HCT116 (cell line): ENCODE measurements around the gene MLLT3. TPM values are rescaled to one million over a fixed set of nuclear protein-coding genes. Genes with fewer than 3 reads are reported as not detected.

Experiments used
- ATAC-seq: fragments of 200-7000 bp; cut with Tn5 transposase; 2 replicates; pipeline ENCODE4 v1.9.1; 2020; ENCODE audit warnings: mild to moderate bottlenecking, moderate library complexity
- BruUV-seq: library from RNA; stranded (reverse); fragments of 400-500 nt; replicated peaks from 2 replicates; lab custom pipeline; 2021; lab: Mats Ljungman, UMichigan
- CTCF ChIA-PET: fragments of 300-600 bp; sonication (Branson Sonifier 250); formaldehyde crosslinking; loops from one replicate; lab custom pipeline; 2021; ENCODE audit warnings: antibody characterized with exemption; lab: Charles Lee
- POLR2A ChIA-PET: fragments of 300-600, 350-600 bp; sonication (Branson Sonifier 250); formaldehyde crosslinking; loops from one replicate; lab custom pipeline; 2021; ENCODE audit warnings: antibody characterized with exemption; lab: Charles Lee
- RAD21 ChIA-PET, 2 experiments: fragments of 300-600 bp; sonication (Branson Sonifier 250); formaldehyde crosslinking; loops; one replicate each; lab custom pipeline; 2023; ENCODE audit warnings: low total read pairs in 2 of 2; ENCODE audit not compliant: uncharacterized antibody in 2 of 2, unreplicated experiment in 2 of 2, low non-redundant PET in 1 of 2; lab: Charles Lee
- DNase-seq: peaks from one replicate; pipeline ENCODE4 v3.0.0-alpha.2; 2010; ENCODE audit warnings: low read depth, low spot score
- H2AFZ ChIP-seq: fragments of 200-600 bp; shearing (Covaris generic), sonication (generic); 2 replicates; pipeline ENCODE4 v1.6.1; 2017; ENCODE audit warnings: low read depth, mixed run types, mixed read lengths, antibody characterized with exemption, low read length; ENCODE audit not compliant: poor library complexity, severe bottlenecking
- H3K27ac ChIP-seq: 2 replicates; pipeline ENCODE4 v1.5.1; 2012; ENCODE audit warnings: low read depth, low read length
- H3K27me3 ChIP-seq: fragments of 200-600 bp; sonication (generic); 2 replicates; pipeline ENCODE4 v1.6.1; 2016; ENCODE audit warnings: mixed run types, low read length, mixed read lengths; ENCODE audit not compliant: insufficient read depth
- H3K36me3 ChIP-seq, 2 experiments: fragments of 200-500 bp in 1 of 2; fragments of 200-600 bp in 1 of 2; sonication (Bioruptor generic) in 1 of 2; sonication (generic) in 1 of 2; 2 replicates each; pipeline versions ENCODE4 v1.5.1 to v1.6.1; 2014 to 2016; ENCODE audit warnings: low read length in 2 of 2, inconsistent platforms in 1 of 2, mixed read lengths in 1 of 2, mixed run types in 1 of 2; ENCODE audit not compliant: insufficient read depth in 2 of 2, control insufficient read depth in 1 of 2
- H3K4me1 ChIP-seq, 2 experiments: fragments of 200-600 bp in 1 of 2; sonication (generic) in 1 of 2; 2 replicates each; pipeline versions ENCODE4 v1.5.1 to v1.6.1; 2012 to 2017; ENCODE audit warnings: low read length in 2 of 2, inconsistent platforms in 1 of 2, mild to moderate bottlenecking in 1 of 2, mixed read lengths in 1 of 2, mixed run types in 1 of 2, moderate library complexity in 1 of 2; ENCODE audit not compliant: insufficient read depth in 2 of 2, control insufficient read depth in 1 of 2
- H3K4me2 ChIP-seq: fragments of 200-600 bp; sonication (generic); 2 replicates; pipeline ENCODE4 v1.6.1; 2017; ENCODE audit warnings: mixed run types, low read length, mixed read lengths
- H3K4me3 ChIP-seq, 2 experiments: fragments of 200-600 bp in 1 of 2; sonication (generic) in 1 of 2; replicated peaks in 1 of 2; 2 replicates each; pipeline ENCODE4 v1.5.1; 2011 to 2016; ENCODE audit warnings: low read length in 2 of 2, control low read depth in 1 of 2, low read depth in 1 of 2, mild to moderate bottlenecking in 1 of 2, mixed read lengths in 1 of 2, mixed run types in 1 of 2
- H3K79me2 ChIP-seq: fragments of 200-600 bp; sonication (generic); 2 replicates; pipeline ENCODE4 v1.6.1; 2017; ENCODE audit warnings: mild to moderate bottlenecking, mixed run types, low read length, moderate library complexity, mixed read lengths; ENCODE audit not compliant: insufficient read depth
- H3K9ac ChIP-seq: fragments of 200-600 bp; sonication (generic); 2 replicates; pipeline ENCODE4 v1.6.1; 2016; ENCODE audit warnings: low read length, mixed read lengths
- H3K9me2 ChIP-seq: fragments of 200-600 bp; sonication (generic), shearing (Covaris generic); 2 replicates; pipeline ENCODE4 v1.6.1; 2017; ENCODE audit warnings: mixed run types, mild to moderate bottlenecking, moderate library complexity; ENCODE audit not compliant: insufficient read depth
- H3K9me3 ChIP-seq, 2 experiments: fragments of 200-500 bp in 1 of 2; fragments of 200-600 bp in 1 of 2; sonication (Bioruptor generic) in 1 of 2; sonication (generic) in 1 of 2; 2 replicates each; pipeline ENCODE4 v1.6.1; 2014 to 2017; ENCODE audit warnings: low read length in 2 of 2, mixed read lengths in 2 of 2, inconsistent platforms in 1 of 2, low read depth in 1 of 2, mild to moderate bottlenecking in 1 of 2, mixed run types in 1 of 2, moderate library complexity in 1 of 2; ENCODE audit not compliant: control insufficient read depth in 1 of 2, insufficient read depth in 1 of 2
- H4K20me1 ChIP-seq: fragments of 200-600 bp; sonication (generic), shearing (Covaris generic); 2 replicates; pipeline ENCODE4 v1.6.1; 2017; ENCODE audit warnings: mixed run types, mild to moderate bottlenecking, moderate library complexity; ENCODE audit not compliant: insufficient read depth
- ATF3 ChIP-seq: IDR thresholded peaks from 2 replicates; pipeline ENCODE4 v1.6.1; 2012
- CBX3 ChIP-seq: IDR thresholded peaks from 2 replicates; pipeline ENCODE4 v1.6.1; 2012; ENCODE audit warnings: low read depth
- CEBPB ChIP-seq: IDR thresholded peaks from 2 replicates; pipeline ENCODE4 v1.6.1; 2012; ENCODE audit warnings: low read depth
- CTCF ChIP-seq, 3 experiments: fragments of 200-600 bp in 1 of 3; sonication (generic) in 1 of 3; IDR thresholded peaks in 2 of 3; conservative IDR thresholded peaks in 1 of 3; 2 replicates each; pipeline ENCODE4 v1.5.1; 2012 to 2017; ENCODE audit warnings: low read depth in 2 of 3, low read length in 2 of 3, antibody characterized with exemption in 1 of 3, borderline replicate concordance in 1 of 3, control low read depth in 1 of 3, mild to moderate bottlenecking in 1 of 3, mixed read lengths in 1 of 3, mixed run types in 1 of 3, moderate library complexity in 1 of 3; ENCODE audit not compliant: insufficient read depth in 1 of 3
- EGR1 ChIP-seq: IDR thresholded peaks from 2 replicates; pipeline ENCODE4 v1.6.1; 2012; ENCODE audit warnings: low read depth
- ELF1 ChIP-seq: IDR thresholded peaks from 2 replicates; pipeline ENCODE4 v1.6.1; 2012; ENCODE audit warnings: low read depth, borderline replicate concordance
- EZH2phosphoT487 ChIP-seq: fragments of 200-600 bp; IDR thresholded peaks from 2 replicates; pipeline ENCODE4 v1.6.1; 2018; ENCODE audit warnings: antibody characterized with exemption, borderline replicate concordance
- FOSL1 ChIP-seq: IDR thresholded peaks from 2 replicates; pipeline ENCODE4 v1.6.1; 2012; ENCODE audit warnings: low read depth
- JUND ChIP-seq: IDR thresholded peaks from 2 replicates; pipeline ENCODE4 v1.6.1; 2012
- POLR2AphosphoS5 ChIP-seq: IDR thresholded peaks from 2 replicates; pipeline ENCODE4 v1.6.1; 2011; ENCODE audit warnings: mild to moderate bottlenecking, low read depth, low read length, moderate library complexity
- RAD21 ChIP-seq: IDR thresholded peaks from 2 replicates; pipeline ENCODE4 v1.6.1; 2012; ENCODE audit warnings: low read depth, mild to moderate bottlenecking
- SIN3A ChIP-seq: IDR thresholded peaks from 2 replicates; pipeline ENCODE4 v1.6.1; 2012; ENCODE audit warnings: low read depth
- SP1 ChIP-seq: IDR thresholded peaks from 2 replicates; pipeline ENCODE4 v1.6.1; 2012; ENCODE audit warnings: low read depth
- SRF ChIP-seq: IDR thresholded peaks from 2 replicates; pipeline ENCODE4 v1.6.1; 2012; ENCODE audit warnings: low read depth
- TCF7L2 ChIP-seq: IDR thresholded peaks from 2 replicates; pipeline ENCODE4 v1.7.0; 2011; ENCODE audit warnings: borderline replicate concordance, inconsistent platforms; ENCODE audit not compliant: insufficient read depth, insufficient read length; ENCODE audit errors: extremely low read depth
- YY1 ChIP-seq: IDR thresholded peaks from 2 replicates; pipeline ENCODE4 v1.6.1; 2011; ENCODE audit warnings: low read length, low read depth, moderate library complexity, mild to moderate bottlenecking; ENCODE audit not compliant: insufficient replicate concordance; ENCODE audit errors: extremely low read depth
- ZBTB33 ChIP-seq: IDR thresholded peaks from 2 replicates; pipeline ENCODE4 v1.6.1; 2011; ENCODE audit warnings: mild to moderate bottlenecking, low read length, moderate library complexity; ENCODE audit not compliant: insufficient replicate concordance; ENCODE audit errors: extremely low read depth
- ZFX ChIP-seq: fragments of 450-650 bp; IDR thresholded peaks from 2 replicates; pipeline ENCODE4 v1.6.1; 2017
- ZNF274 ChIP-seq: fragments of 200-500 bp; sonication (Bioruptor generic); IDR thresholded peaks from 2 replicates; pipeline ENCODE4 v1.6.1; 2014; ENCODE audit warnings: mild to moderate bottlenecking, low read depth, low read length, inconsistent platforms
- intact Hi-C: fragments of 100-400 bp; cut with micrococcal nuclease; formaldehyde crosslinking; loops from 2 replicates; pipeline ENCODE4 v1.10.0; 2022
- total RNA-seq: library from RNA; stranded (reverse); gene quantifications from one replicate; pipeline ENCODE4 v1.2.1, GENCODE V29; 2021; ENCODE audit not compliant: unreplicated experiment

MLLT3 gene
- total RNA-seq, 1 experiment from 2014 or later: 4.3 TPM

DNA sequence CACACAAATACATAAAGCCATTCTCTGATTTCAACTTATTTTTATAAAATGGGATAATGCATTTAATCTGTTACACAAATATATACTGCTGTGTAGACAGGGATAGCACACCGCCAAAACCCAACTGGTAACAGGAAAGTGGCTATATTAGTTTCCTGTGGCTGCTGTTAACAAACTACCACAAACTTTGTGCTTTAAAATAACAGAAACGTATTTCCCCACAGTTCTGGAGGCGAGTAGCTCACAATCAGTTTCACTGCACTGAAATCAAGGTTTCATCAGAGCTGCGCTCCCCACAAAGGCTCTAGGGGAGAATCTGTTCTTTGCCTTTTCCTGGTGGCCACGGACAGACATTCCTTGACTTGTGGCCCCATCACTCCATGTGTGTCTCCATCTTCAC lies 94.0 kb downstream of the MLLT3 start:
- POLR2A ChIA-PET: no interaction called here
- ATAC-seq (no peak), DNase-seq (no peak)
- BruUV-seq: no TSS peak
- no peak overlapping the region for H3K9ac ChIP-seq
- no peak overlapping the region for H3K4me3 ChIP-seq
- H3K27ac ChIP-seq: no peak overlapping the region
- no peaks in the 10 kb centered on the region for H3K9me3 ChIP-seq
- no peak overlapping the region for H3K4me2 ChIP-seq
- no peaks in the 10 kb centered on the region for H3K79me2 ChIP-seq
- RAD21 ChIA-PET: no interaction called here
- H3K9me2 ChIP-seq: no peaks in the 10 kb centered on the region
- no peaks in the 10 kb centered on the region for H3K36me3 ChIP-seq
- H3K4me1 ChIP-seq: no peaks in the 10 kb centered on the region
- no peak overlapping the region for H2AFZ ChIP-seq
- no peaks in the 10 kb centered on the region for H4K20me1 ChIP-seq
- H3K27me3 ChIP-seq: peaks cover 3% of the 10 kb centered on the region; the same call in 1 of the 2 replicates
- intact Hi-C loops: loop anchor here (10.0 kb wide), 1 partner anchor 397 kb away; no protein-coding TSS in a partner anchor
- TF ChIP-seq SRF (no peak), CTCF (IDR thresholded peaks at IDR 0.05 in 2 of 3, conservative IDR thresholded peaks at IDR 0.05 in 1 of 3; ENCODE audit: borderline replicate concordance in 1 of 3, insufficient read depth in 1 of 3, low read depth in 2 of 3, low read length in 2 of 3) (no peak), POLR2AphosphoS5 (no peak), TCF7L2 (no peak), SIN3A (no peak), ZNF274 (no peak), ZFX (no peak), EGR1 (no peak), ZBTB33 (no peak), YY1 (no peak), EZH2phosphoT487 (no peak), CEBPB (no peak), RAD21 (no peak), FOSL1 (no peak), SP1 (no peak), CBX3 (no peak), ELF1 (no peak), ATF3 (no peak), JUND (no peak)
- CTCF ChIA-PET: no interaction called here
